H1 (cell line): ENCODE data around the gene EIF2AK2.

Source experiments
- CHD2 ChIP-seq: IDR thresholded peaks from 2 replicates; pipeline ENCODE4 v1.6.1; 2012; ENCODE audit warnings: low read length, improper control_type of control experiment
- CTCF ChIP-seq, 3 experiments: IDR thresholded peaks; 1 replicate in 2 of 3; 2 replicates in 1 of 3; pipeline versions ENCODE4 v1.5.1 to v1.6.1; 2011; ENCODE audit warnings: low read length in 3 of 3, mild to moderate bottlenecking in 3 of 3, inconsistent platforms in 2 of 3, low read depth in 1 of 3, moderate library complexity in 1 of 3; ENCODE audit not compliant: insufficient read depth in 1 of 3; ENCODE audit errors: control extremely low read depth in 1 of 3
- FOSL1 ChIP-seq: IDR thresholded peaks from 2 replicates; pipeline ENCODE4 v1.6.1; 2011; ENCODE audit warnings: mild to moderate bottlenecking, low read depth, low read length, moderate library complexity; ENCODE audit not compliant: insufficient read depth
- MAFK ChIP-seq: IDR thresholded peaks from 2 replicates; pipeline ENCODE4 v1.6.1; 2012; ENCODE audit warnings: low read depth, mild to moderate bottlenecking, improper control_type of control experiment, low read length
- POLR2A ChIP-seq, 2 experiments: IDR thresholded peaks; 1 replicate in 1 of 2; 2 replicates in 1 of 2; pipeline ENCODE4 v1.6.1; 2011; ENCODE audit warnings: low read depth in 2 of 2, low read length in 2 of 2, mild to moderate bottlenecking in 2 of 2; ENCODE audit errors: control extremely low read depth in 1 of 2

- no peak for TF ChIP-seq MAFK
- TF ChIP-seq CTCF (IDR thresholded peaks at IDR 0.05; ENCODE audit: control extremely low read depth in 1 of 3, insufficient read depth in 1 of 3, low read depth in 1 of 3, low read length in 3 of 3), result no peak
- no peak for TF ChIP-seq FOSL1
- TF ChIP-seq CHD2, result no peak
- no peak for TF ChIP-seq POLR2A (IDR thresholded peaks at IDR 0.05; ENCODE audit: control extremely low read depth in 1 of 2, low read depth in 2 of 2, low read length in 2 of 2)
Observed at GRCh38 chr2:37102588-37102987, 54.2 kb downstream of the EIF2AK2 start.
